ENCODE results near the gene CKS1B. TPM values are rescaled to one million over a fixed set of nuclear protein-coding genes. Genes with fewer than 3 reads are reported as not detected.

Gene CKS1B
- total and polyA plus RNA-seq, 7 experiments from 2014 or later, result 8.4 to 105 (median 10.9) TPM

DNA sequence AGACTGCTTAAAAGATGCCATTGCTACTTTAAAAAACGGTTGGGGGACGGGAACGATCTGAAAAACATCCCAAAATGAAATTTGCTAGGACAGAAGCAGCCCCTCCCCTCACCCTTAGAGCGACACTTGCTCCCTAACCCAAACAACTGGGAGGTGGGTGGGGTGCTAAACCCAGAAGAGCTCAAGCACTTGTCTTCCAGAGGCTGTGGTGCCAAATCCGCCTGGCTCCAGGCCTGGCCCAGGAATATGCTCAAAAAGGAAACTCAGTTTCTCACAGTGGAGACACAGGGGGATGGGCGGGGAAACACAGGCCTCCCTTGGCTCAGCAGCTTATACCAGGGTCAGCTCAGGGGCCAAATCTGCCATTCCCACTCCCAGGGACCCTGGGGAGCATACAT is 17.9 kb upstream of the CKS1B start:
- H3K4me3 Mint-ChIP-seq, result peak overlapping the region; percentile 92 to 99 (median 98)
- H3K9me3 Mint-ChIP-seq, result peaks cover 0 to 4% (median 0%) of the 10 kb centered on the region in 11 donors
- H3K27ac ChIP-seq (ENCODE audit: low read depth, low read length), result peak overlapping the region; percentile 96
- H3K36me3 Mint-ChIP-seq, result peaks cover 0 to 20% (median 0%) of the 10 kb centered on the region in 5 donors
- peaks cover 0 to 29% (median 0%) of the 10 kb centered on the region in 3 experiments for H3K36me3 ChIP-seq (ENCODE audit: control insufficient read depth in 2 of 3, insufficient read depth in 3 of 3, low read length in 3 of 3)
- no peak for DNase-seq
- peak overlapping the region; percentile 92 for H3K4me3 ChIP-seq (ENCODE audit: low read length)
- CTCF ChIA-PET, result interaction anchor here (1.0 to 9.3 kb wide), 7 partner anchors 20 to 216 kb away, joined by 3 to 101 read pairs (median 9); partner anchors contain the start of genes KRTCAP2 and PMVK
- H3K4me1 Mint-ChIP-seq, result peaks cover 56 to 84% (median 74%) of the 10 kb centered on the region in 7 donors
- intact Hi-C loops (cut with micrococcal nuclease), result loop anchor here (1.0 to 10.0 kb wide), 7 partner anchors 27 to 992 kb away; partner anchors contain the start of genes ADAR (in 1 of the 2), CREB3L4 (in 1 of the 2), EFNA4 (in 1 of the 2) and FLAD1 (in 1 of the 2)
- no peaks in the 10 kb centered on the region for H3K9me3 ChIP-seq (ENCODE audit: control insufficient read depth in 2 of 3, low read length in 3 of 3)
- no peak for ATAC-seq
- H3K27me3 ChIP-seq (ENCODE audit: control insufficient read depth in 2 of 2, insufficient read depth in 2 of 2, low read length in 2 of 2), result no peaks in the 10 kb centered on the region
- H3K27ac Mint-ChIP-seq, result peak overlapping the region; percentile 97 to 100 (median 99)
- no peaks in the 10 kb centered on the region for H3K27me3 Mint-ChIP-seq
- POLR2A ChIA-PET, result interaction anchor here (0.7 to 13.7 kb wide), 17 partner anchors 8 to 399 kb away, joined by 3 to 160 read pairs (median 6); partner anchors contain the start of genes CKS1B, FLAD1, PMVK and SHC1
- peaks cover 47 to 48% of the 10 kb centered on the region in 2 donors for H3K4me1 ChIP-seq (ENCODE audit: control insufficient read depth in 2 of 2, insufficient read depth in 2 of 2, low read length in 2 of 2)

- Histone ChIP-seq H3K27ac (ENCODE audit: low read depth, low read length) (peak overlapping the region; percentile 96), H3K36me3 (ENCODE audit: control insufficient read depth in 2 of 3, insufficient read depth in 3 of 3, low read length in 3 of 3) (peaks cover 0 to 31% (median 0%) of the 10 kb centered on the region in 3 experiments), H3K4me3 (ENCODE audit: low read length) (no peak overlapping the region), H3K4me1 (ENCODE audit: control insufficient read depth in 2 of 2, insufficient read depth in 2 of 2, low read length in 2 of 2) (peaks cover 43 to 44% of the 10 kb centered on the region in 2 donors), H3K9me3 (ENCODE audit: control insufficient read depth in 2 of 3, low read length in 3 of 3) (no peaks in the 10 kb centered on the region), H3K27me3 (ENCODE audit: control insufficient read depth in 2 of 2, insufficient read depth in 2 of 2, low read length in 2 of 2) (no peaks in the 10 kb centered on the region)
- DNase-seq (no peak), ATAC-seq (no peak)
- H3K4me3 Mint-ChIP-seq, result peak overlapping the region in 4 of 10 donors; percentile 16 to 99 (median 76)
- peak overlapping the region; percentile 82 to 100 (median 99) for H3K27ac Mint-ChIP-seq
- intact Hi-C loops (cut with micrococcal nuclease), result loop anchor here (5.0 to 10.0 kb wide), 5 partner anchors 105 to 992 kb away; partner anchors contain the start of genes ADAR (in 1 of the 2), CREB3L4 (in 1 of the 2), EFNA4 (in 1 of the 2) and IL6R (in 1 of the 2)
- peaks cover 0 to 4% (median 0%) of the 10 kb centered on the region in 11 donors for H3K9me3 Mint-ChIP-seq
- H3K4me1 Mint-ChIP-seq, result peaks cover 50 to 79% (median 70%) of the 10 kb centered on the region in 7 donors
- ChIA-PET POLR2A (interaction anchor here (0.7 to 13.7 kb wide), 8 partner anchors 7 to 399 kb away, joined by 3 to 160 read pairs (median 16); partner anchors contain the start of genes CKS1B, PMVK and SHC1), CTCF (interaction anchor here (1.0 to 9.3 kb wide), 3 partner anchors 44 to 59 kb away, joined by 3 to 101 read pairs (median 9); no protein-coding TSS in a partner anchor)
- H3K27me3 Mint-ChIP-seq, result no peaks in the 10 kb centered on the region
- H3K36me3 Mint-ChIP-seq, result peaks cover 0 to 17% (median 0%) of the 10 kb centered on the region in 5 donors
Observed at GRCh38 chr1:154957091-154957657, 17.3 kb upstream of the CKS1B start.

DNA sequence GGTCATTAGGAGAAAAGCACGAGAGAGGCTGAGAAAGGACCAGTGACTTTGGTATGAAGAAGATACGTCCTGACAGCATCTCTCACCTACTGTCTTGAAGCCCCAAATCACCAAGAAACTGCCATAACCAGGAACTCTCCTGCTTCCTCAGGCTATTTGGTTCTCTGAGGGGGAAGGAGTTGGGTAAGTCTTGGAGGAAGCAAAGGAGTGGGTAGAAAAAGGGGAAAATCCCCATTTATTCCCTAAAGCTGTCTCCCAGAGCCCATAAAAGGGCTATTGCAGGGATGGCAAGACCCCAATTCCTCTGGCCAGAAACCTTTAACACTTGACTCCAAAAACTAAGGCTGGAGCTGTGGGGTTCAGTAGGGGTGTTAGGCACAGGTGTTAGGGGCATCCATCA is 16.4 kb upstream of the CKS1B start:
- no peak for DNase-seq
- Histone ChIP-seq H3K4me1 (ENCODE audit: control insufficient read depth in 2 of 2, insufficient read depth in 2 of 2, low read length in 2 of 2) (peaks cover 42 to 43% of the 10 kb centered on the region in 2 donors), H3K4me3 (ENCODE audit: low read length) (no peak overlapping the region), H3K9me3 (ENCODE audit: control insufficient read depth in 2 of 3, low read length in 3 of 3) (no peaks in the 10 kb centered on the region), H3K27ac (ENCODE audit: low read depth, low read length) (peak overlapping the region; percentile 96), H3K27me3 (ENCODE audit: control insufficient read depth in 2 of 2, insufficient read depth in 2 of 2, low read length in 2 of 2) (no peaks in the 10 kb centered on the region), H3K36me3 (ENCODE audit: control insufficient read depth in 2 of 3, insufficient read depth in 3 of 3, low read length in 3 of 3) (peaks cover 0 to 31% (median 0%) of the 10 kb centered on the region in 3 experiments)
- no peak for ATAC-seq
- POLR2A ChIA-PET, result interaction anchor here (0.6 to 13.7 kb wide), 5 partner anchors 16 to 56 kb away, joined by 3 to 160 read pairs (median 6); partner anchors contain the start of genes CKS1B, PMVK and SHC1
- no peaks in the 10 kb centered on the region for H3K27me3 Mint-ChIP-seq
- CTCF ChIA-PET, result no interaction called here
- intact Hi-C loops (cut with micrococcal nuclease), result loop anchor here (5.0 to 10.0 kb wide), 5 partner anchors 104 to 993 kb away; partner anchors contain the start of genes ADAR (in 1 of the 2), CREB3L4 (in 1 of the 2), EFNA4 (in 1 of the 2) and IL6R (in 1 of the 2)
- H3K36me3 Mint-ChIP-seq, result peaks cover 0 to 17% (median 0%) of the 10 kb centered on the region in 5 donors
- H3K27ac Mint-ChIP-seq, result peak overlapping the region in 8 of 9 donors; percentile 50 to 100 (median 90)
- peaks cover 0 to 4% (median 0%) of the 10 kb centered on the region in 11 donors for H3K9me3 Mint-ChIP-seq
- H3K4me1 Mint-ChIP-seq, result peaks cover 41 to 79% (median 68%) of the 10 kb centered on the region in 7 donors
- H3K4me3 Mint-ChIP-seq, result peak overlapping the region in 2 of 10 donors; percentile 35 to 56

GRCh38 chr1:154958681-154959425 is 15.6 kb upstream of the CKS1B start:
- DNase-seq (no peak), ATAC-seq (no peak)
- H3K4me1 ChIP-seq (ENCODE audit: control insufficient read depth in 2 of 2, insufficient read depth in 2 of 2, low read length in 2 of 2), result peaks cover 35 to 40% of the 10 kb centered on the region in 2 donors
- CTCF ChIA-PET, result no interaction called here
- no peaks in the 10 kb centered on the region for H3K27me3 ChIP-seq (ENCODE audit: control insufficient read depth in 2 of 2, insufficient read depth in 2 of 2, low read length in 2 of 2)
- peak overlapping the region in 4 of 10 donors; percentile 33 to 91 (median 48) for H3K4me3 Mint-ChIP-seq
- no peaks in the 10 kb centered on the region for H3K9me3 ChIP-seq (ENCODE audit: control insufficient read depth in 2 of 3, low read length in 3 of 3)
- H3K4me3 ChIP-seq (ENCODE audit: low read length), result no peak overlapping the region
- intact Hi-C loops (cut with micrococcal nuclease), result loop anchor here (5.0 to 10.0 kb wide), 5 partner anchors 103 to 994 kb away; partner anchors contain the start of genes ADAR (in 1 of the 2), CREB3L4 (in 1 of the 2), EFNA4 (in 1 of the 2) and IL6R (in 1 of the 2)
- H3K27ac ChIP-seq (ENCODE audit: low read depth, low read length), result peak overlapping the region; percentile 14
- H3K4me1 Mint-ChIP-seq, result peaks cover 36 to 77% (median 68%) of the 10 kb centered on the region in 7 donors
- POLR2A ChIA-PET, result interaction anchor here (1.3 to 13.7 kb wide), 4 partner anchors 15 to 55 kb away, joined by 6 to 160 read pairs (median 74); partner anchors contain the start of genes CKS1B, FLAD1 and SHC1
- H3K9me3 Mint-ChIP-seq, result peaks cover 0 to 4% (median 0%) of the 10 kb centered on the region in 11 donors
- H3K36me3 Mint-ChIP-seq, result peaks cover 0 to 17% (median 3%) of the 10 kb centered on the region in 5 donors
- H3K36me3 ChIP-seq (ENCODE audit: control insufficient read depth in 2 of 3, insufficient read depth in 3 of 3, low read length in 3 of 3), result peaks cover 0 to 36% (median 4%) of the 10 kb centered on the region in 3 experiments
- H3K27ac Mint-ChIP-seq, result peak overlapping the region in 7 of 9 donors; percentile 20 to 100 (median 83)
- no peaks in the 10 kb centered on the region for H3K27me3 Mint-ChIP-seq

DNA sequence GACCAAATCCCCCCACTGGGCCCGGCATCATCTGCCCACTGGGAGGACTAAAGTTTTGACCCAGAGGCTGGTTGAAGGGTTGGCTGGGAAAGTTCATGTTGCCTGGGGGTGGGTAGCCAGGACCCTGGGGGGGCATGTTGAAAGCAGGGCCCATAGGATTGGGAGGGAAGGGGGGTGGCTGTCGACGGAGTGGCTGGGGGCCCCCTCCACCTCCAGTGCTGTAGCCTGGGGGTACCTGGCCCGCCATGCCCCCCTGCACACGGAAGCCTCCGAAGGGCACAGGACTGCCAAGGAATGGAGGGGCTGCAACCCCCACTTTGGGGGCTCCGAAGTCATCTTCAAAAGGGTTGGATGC is 15.1 kb upstream of the CKS1B start:
- intact Hi-C loops (cut with micrococcal nuclease), result loop anchor here (5.0 to 10.0 kb wide), 5 partner anchors 103 to 995 kb away; partner anchors contain the start of genes ADAR (in 1 of the 2), CREB3L4 (in 1 of the 2), EFNA4 (in 1 of the 2) and IL6R (in 1 of the 2)
- Mint-ChIP-seq H3K27ac (peak overlapping the region in 7 of 9 donors; percentile 43 to 89 (median 77)), H3K27me3 (no peaks in the 10 kb centered on the region), H3K4me1 (peaks cover 33 to 74% (median 64%) of the 10 kb centered on the region in 7 donors), H3K4me3 (peak overlapping the region in 6 of 10 donors; percentile 35 to 93 (median 83)), H3K9me3 (peaks cover 0 to 4% (median 0%) of the 10 kb centered on the region in 11 donors), H3K36me3 (peaks cover 0 to 16% (median 3%) of the 10 kb centered on the region in 5 donors)
- ATAC-seq (no peak), DNase-seq (no peak)
- Histone ChIP-seq H3K9me3 (ENCODE audit: control insufficient read depth in 2 of 3, low read length in 3 of 3) (no peaks in the 10 kb centered on the region), H3K4me3 (ENCODE audit: low read length) (no peak overlapping the region), H3K4me1 (ENCODE audit: control insufficient read depth in 2 of 2, insufficient read depth in 2 of 2, low read length in 2 of 2) (peaks cover 29 to 35% of the 10 kb centered on the region in 2 donors), H3K27ac (ENCODE audit: low read depth, low read length) (peak overlapping the region; percentile 15), H3K36me3 (ENCODE audit: control insufficient read depth in 2 of 3, insufficient read depth in 3 of 3, low read length in 3 of 3) (peaks cover 0 to 41% (median 6%) of the 10 kb centered on the region in 3 experiments), H3K27me3 (ENCODE audit: control insufficient read depth in 2 of 2, insufficient read depth in 2 of 2, low read length in 2 of 2) (no peaks in the 10 kb centered on the region)
- POLR2A ChIA-PET, result interaction anchor here (1.3 to 13.7 kb wide), 3 partner anchors 15 to 23 kb away, joined by 6 to 160 read pairs (median 11); partner anchors contain the start of genes CKS1B, FLAD1 and SHC1
- CTCF ChIA-PET, result interaction anchor here (0.7 kb wide), 1 partner anchor 399 kb away, joined by 5 read pairs; no protein-coding TSS in a partner anchor

All from naive thymus-derived CD4-positive, alpha-beta T cell (primary cell).